Panc1 (cell line): Measurements from ENCODE around the gene TLCD5. TPM values are rescaled to one million over a fixed set of nuclear protein-coding genes. Genes with fewer than 3 reads are reported as not detected.
A peak's percentile ranks its signal among the peaks of the same experiment; 100 is the strongest.

Experiments used
- ATAC-seq: fragments of 200-7000 bp; cut with Tn5 transposase; 2 replicates; pipeline ENCODE4 v1.9.1; 2020; ENCODE audit warnings: mild to moderate bottlenecking, moderate library complexity
- BruUV-seq: library from RNA; stranded (reverse); fragments of 400-500 nt; replicated peaks from 2 replicates; lab custom pipeline; 2021; lab: Mats Ljungman, UMichigan
- CTCF ChIA-PET: fragments of 300-600 bp; sonication (Branson Sonifier 250); formaldehyde crosslinking; loops from one replicate; lab custom pipeline; 2022; ENCODE audit warnings: antibody characterized with exemption; lab: Charles Lee
- POLR2A ChIA-PET: fragments of 300-600 bp; sonication (Branson Sonifier 250); formaldehyde crosslinking; loops from one replicate; lab custom pipeline; 2022; ENCODE audit warnings: antibody characterized with exemption; lab: Charles Lee
- DNase-seq: peaks from one replicate; pipeline ENCODE4 v3.0.0-alpha.2; 2010; ENCODE audit warnings: low read depth, low spot score
- H3K27ac ChIP-seq: 2 replicates; pipeline ENCODE4 v1.5.1; 2011; ENCODE audit warnings: mild to moderate bottlenecking, low read length, inconsistent platforms
- H3K27me3 ChIP-seq: fragments of 200-500 bp; sonication (Bioruptor generic); 2 replicates; pipeline ENCODE4 v1.6.0; 2014; ENCODE audit warnings: low read length, inconsistent platforms; ENCODE audit not compliant: control insufficient read depth, insufficient read depth
- H3K36me3 ChIP-seq: fragments of 200-500 bp; sonication (Bioruptor generic); 2 replicates; pipeline ENCODE4 v1.5.1; 2014; ENCODE audit warnings: inconsistent platforms, mild to moderate bottlenecking, low read length, moderate library complexity; ENCODE audit not compliant: control insufficient read depth, insufficient read depth
- H3K4me1 ChIP-seq: 2 replicates; pipeline ENCODE4 v1.5.1; 2011; ENCODE audit warnings: inconsistent platforms, mild to moderate bottlenecking, low read length, moderate library complexity; ENCODE audit not compliant: control insufficient read depth, insufficient read depth
- H3K4me3 ChIP-seq, 2 experiments: 2 replicates each; pipeline ENCODE4 v1.5.1; 2011 to 2012; ENCODE audit warnings: low read depth in 2 of 2, low read length in 2 of 2, mild to moderate bottlenecking in 2 of 2, inconsistent platforms in 1 of 2, moderate library complexity in 1 of 2
- H3K9me3 ChIP-seq: fragments of 200-500 bp; sonication (Bioruptor generic); 2 replicates; pipeline ENCODE4 v1.5.1; 2014; ENCODE audit warnings: low read depth, mild to moderate bottlenecking, inconsistent platforms, low read length, moderate library complexity; ENCODE audit not compliant: control insufficient read depth, insufficient read depth
- POLR2AphosphoS5 ChIP-seq: IDR thresholded peaks from 2 replicates; pipeline ENCODE4 v1.6.1; 2012; ENCODE audit warnings: mild to moderate bottlenecking, low read depth, low read length, moderate library complexity
- SIN3A ChIP-seq: IDR thresholded peaks from 2 replicates; pipeline ENCODE4 v1.6.1; 2012; ENCODE audit warnings: low read depth, mild to moderate bottlenecking, low read length, moderate library complexity, borderline replicate concordance; ENCODE audit not compliant: insufficient read depth
- TCF7L2 ChIP-seq: IDR thresholded peaks from 2 replicates; pipeline ENCODE4 v1.6.1; 2011; ENCODE audit warnings: mild to moderate bottlenecking, low read depth, low read length, inconsistent platforms
- in situ Hi-C: cut with HindIII; loops from 2 replicates; pipeline ENCODE4 v1.10.0; 2016; ENCODE audit warnings: low sequenced_read_pairs, low pct_unique_long_range_greater_than_20kb
- intact Hi-C: fragments of 100-400 bp; cut with micrococcal nuclease; formaldehyde crosslinking; loops from one replicate; pipeline ENCODE4 v1.10.0; 2022; ENCODE audit not compliant: unreplicated experiment
- total RNA-seq: library from RNA; stranded (reverse); gene quantifications from one replicate; pipeline ENCODE4 v1.2.1, GENCODE V29; 2021; ENCODE audit not compliant: unreplicated experiment
- TF ChIP-seq, protein P1 (sequence below), 2 experiments: IDR thresholded peaks; 2 replicates each; pipeline ENCODE4 v1.6.1; 2011 to 2012; ENCODE audit warnings: low read depth in 2 of 2, control low read depth in 1 of 2, low read length in 1 of 2, mild to moderate bottlenecking in 1 of 2, moderate library complexity in 1 of 2; ENCODE audit not compliant: insufficient read depth in 1 of 2
- TF ChIP-seq, protein P2 (sequence below): fragments of 450-650 bp; IDR thresholded peaks from 2 replicates; pipeline ENCODE4 v1.5.1; 2017; ENCODE audit warnings: mild to moderate bottlenecking

Gene TLCD5
- total RNA-seq, 1 experiment from 2014 or later: 22.8 TPM

DNA sequence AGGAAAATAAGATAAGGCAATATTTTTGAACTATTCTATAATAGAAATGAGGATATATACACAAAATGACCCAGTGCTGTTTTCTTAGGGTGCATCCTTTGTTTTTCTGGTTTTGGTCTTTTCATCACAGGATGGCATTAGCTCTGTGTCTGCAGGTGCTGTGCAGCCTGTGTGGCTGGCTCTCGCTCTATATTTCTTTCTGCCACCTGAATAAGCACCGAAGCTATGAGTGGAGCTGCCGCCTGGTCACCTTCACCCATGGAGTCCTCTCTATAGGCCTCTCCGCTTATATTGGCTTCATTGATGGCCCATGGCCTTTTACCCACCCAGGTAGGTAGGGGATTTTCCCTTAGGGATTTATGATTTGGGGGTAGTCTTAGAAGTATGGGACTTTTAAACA lies 2.2 kb downstream of the TLCD5 start:
- H3K27ac ChIP-seq: peak overlapping the region; percentile 99
- TF ChIP-seq POLR2AphosphoS5 (no peak), TCF7L2 (no peak), SIN3A (no peak)
- TF ChIP-seq, protein P1, sequence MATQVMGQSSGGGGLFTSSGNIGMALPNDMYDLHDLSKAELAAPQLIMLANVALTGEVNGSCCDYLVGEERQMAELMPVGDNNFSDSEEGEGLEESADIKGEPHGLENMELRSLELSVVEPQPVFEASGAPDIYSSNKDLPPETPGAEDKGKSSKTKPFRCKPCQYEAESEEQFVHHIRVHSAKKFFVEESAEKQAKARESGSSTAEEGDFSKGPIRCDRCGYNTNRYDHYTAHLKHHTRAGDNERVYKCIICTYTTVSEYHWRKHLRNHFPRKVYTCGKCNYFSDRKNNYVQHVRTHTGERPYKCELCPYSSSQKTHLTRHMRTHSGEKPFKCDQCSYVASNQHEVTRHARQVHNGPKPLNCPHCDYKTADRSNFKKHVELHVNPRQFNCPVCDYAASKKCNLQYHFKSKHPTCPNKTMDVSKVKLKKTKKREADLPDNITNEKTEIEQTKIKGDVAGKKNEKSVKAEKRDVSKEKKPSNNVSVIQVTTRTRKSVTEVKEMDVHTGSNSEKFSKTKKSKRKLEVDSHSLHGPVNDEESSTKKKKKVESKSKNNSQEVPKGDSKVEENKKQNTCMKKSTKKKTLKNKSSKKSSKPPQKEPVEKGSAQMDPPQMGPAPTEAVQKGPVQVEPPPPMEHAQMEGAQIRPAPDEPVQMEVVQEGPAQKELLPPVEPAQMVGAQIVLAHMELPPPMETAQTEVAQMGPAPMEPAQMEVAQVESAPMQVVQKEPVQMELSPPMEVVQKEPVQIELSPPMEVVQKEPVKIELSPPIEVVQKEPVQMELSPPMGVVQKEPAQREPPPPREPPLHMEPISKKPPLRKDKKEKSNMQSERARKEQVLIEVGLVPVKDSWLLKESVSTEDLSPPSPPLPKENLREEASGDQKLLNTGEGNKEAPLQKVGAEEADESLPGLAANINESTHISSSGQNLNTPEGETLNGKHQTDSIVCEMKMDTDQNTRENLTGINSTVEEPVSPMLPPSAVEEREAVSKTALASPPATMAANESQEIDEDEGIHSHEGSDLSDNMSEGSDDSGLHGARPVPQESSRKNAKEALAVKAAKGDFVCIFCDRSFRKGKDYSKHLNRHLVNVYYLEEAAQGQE (IDR thresholded peaks at IDR 0.05; ENCODE audit: insufficient read depth in 1 of 2, low read depth in 2 of 2, low read length in 1 of 2): no peak
- TF ChIP-seq, protein P2, sequence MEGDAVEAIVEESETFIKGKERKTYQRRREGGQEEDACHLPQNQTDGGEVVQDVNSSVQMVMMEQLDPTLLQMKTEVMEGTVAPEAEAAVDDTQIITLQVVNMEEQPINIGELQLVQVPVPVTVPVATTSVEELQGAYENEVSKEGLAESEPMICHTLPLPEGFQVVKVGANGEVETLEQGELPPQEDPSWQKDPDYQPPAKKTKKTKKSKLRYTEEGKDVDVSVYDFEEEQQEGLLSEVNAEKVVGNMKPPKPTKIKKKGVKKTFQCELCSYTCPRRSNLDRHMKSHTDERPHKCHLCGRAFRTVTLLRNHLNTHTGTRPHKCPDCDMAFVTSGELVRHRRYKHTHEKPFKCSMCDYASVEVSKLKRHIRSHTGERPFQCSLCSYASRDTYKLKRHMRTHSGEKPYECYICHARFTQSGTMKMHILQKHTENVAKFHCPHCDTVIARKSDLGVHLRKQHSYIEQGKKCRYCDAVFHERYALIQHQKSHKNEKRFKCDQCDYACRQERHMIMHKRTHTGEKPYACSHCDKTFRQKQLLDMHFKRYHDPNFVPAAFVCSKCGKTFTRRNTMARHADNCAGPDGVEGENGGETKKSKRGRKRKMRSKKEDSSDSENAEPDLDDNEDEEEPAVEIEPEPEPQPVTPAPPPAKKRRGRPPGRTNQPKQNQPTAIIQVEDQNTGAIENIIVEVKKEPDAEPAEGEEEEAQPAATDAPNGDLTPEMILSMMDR: no peak
- ChIA-PET CTCF (no interaction called here), POLR2A (interaction anchor here (1.4 kb wide), 1 partner anchor 12 kb away, joined by 3 read pairs; no protein-coding TSS in a partner anchor)
- H3K9me3 ChIP-seq: no peaks in the 10 kb centered on the region
- in situ Hi-C loops (no loop called here), intact Hi-C loops (no loop called here)
- peak overlapping the region in 1 of 2 experiments; percentile 76; a peak in 1 of 4 replicates for H3K4me3 ChIP-seq
- DNase-seq (no peak), ATAC-seq (no peak)
- H3K36me3 ChIP-seq: peaks cover 17% of the 10 kb centered on the region
- peaks cover 56% of the 10 kb centered on the region for H3K4me1 ChIP-seq
- BruUV-seq: no TSS peak
- no peaks in the 10 kb centered on the region for H3K27me3 ChIP-seq

DNA sequence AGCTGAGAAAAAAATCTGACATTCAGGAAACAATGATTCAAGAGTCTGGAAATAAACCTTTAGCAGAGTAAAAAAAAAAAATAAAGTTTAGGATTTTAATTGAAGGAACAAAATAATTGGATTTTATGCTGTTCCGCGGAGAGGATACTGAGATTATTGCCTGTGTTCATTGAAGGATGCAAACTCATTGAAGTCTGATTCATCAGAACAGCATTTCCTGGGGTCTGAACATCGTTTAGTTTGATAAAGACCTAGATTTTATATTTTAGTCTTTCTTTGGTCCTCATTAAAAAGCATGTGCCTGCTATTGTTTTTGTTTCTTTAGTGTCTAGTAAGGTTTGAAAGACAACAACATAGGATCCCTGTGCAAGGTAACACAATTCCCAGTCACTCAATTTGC lies 4.5 kb downstream of the TLCD5 start:
- Histone ChIP-seq H3K27me3 (no peaks in the 10 kb centered on the region), H3K4me3 (no peak overlapping the region), H3K9me3 (no peaks in the 10 kb centered on the region), H3K4me1 (peaks cover 77% of the 10 kb centered on the region), H3K27ac (peak overlapping the region; percentile 98), H3K36me3 (peaks cover 17% of the 10 kb centered on the region)
- BruUV-seq: no TSS peak
- no peak for TF ChIP-seq SIN3A
- TF ChIP-seq TCF7L2: no peak
- TF ChIP-seq POLR2AphosphoS5: no peak
- TF ChIP-seq, protein P2: no peak
- TF ChIP-seq, protein P1 (IDR thresholded peaks at IDR 0.05; ENCODE audit: insufficient read depth in 1 of 2, low read depth in 2 of 2, low read length in 1 of 2): no peak
- ChIA-PET POLR2A (interaction anchor here (0.6 kb wide), 1 partner anchor 164 kb away, joined by 4 read pairs; no protein-coding TSS in a partner anchor), CTCF (no interaction called here)
- no peak for DNase-seq
- in situ Hi-C loops: no loop called here
- no peak for ATAC-seq
- intact Hi-C loops: no loop called here
